Lower lobe of right lung (tissue), 2 donors: ENCODE measurements around the gene RPL36AL. TPM values are rescaled to one million over a fixed set of nuclear protein-coding genes. Genes with fewer than 3 reads are reported as not detected.

Experiments
- ATAC-seq, 2 donors: fragments of 200-7000 bp; cut with Tn5 transposase; one replicate each; pipeline ENCODE4 v1.9.1; 2020 to 2022; ENCODE audit warnings: mild to moderate bottlenecking in 2 of 2, moderate library complexity in 2 of 2
- DNase-seq: peaks from one replicate; pipeline ENCODE4 v3.0.0-alpha.2; 2020
- H3K27ac ChIP-seq: fragments of 200-600 bp; one replicate; pipeline ENCODE4 v1.8.0; 2022
- H3K27me3 ChIP-seq: fragments of 200-600 bp; one replicate; pipeline ENCODE4 v1.8.0; 2022; ENCODE audit warnings: low read depth
- H3K36me3 ChIP-seq: fragments of 200-600 bp; one replicate; pipeline ENCODE4 v1.8.0; 2022; ENCODE audit warnings: mild to moderate bottlenecking
- H3K4me1 ChIP-seq: fragments of 200-600 bp; one replicate; pipeline ENCODE4 v1.8.0; 2022
- H3K4me3 ChIP-seq: fragments of 200-600 bp; one replicate; pipeline ENCODE4 v1.8.0; 2022; ENCODE audit warnings: mild to moderate bottlenecking
- H3K9me3 ChIP-seq: fragments of 200-600 bp; one replicate; pipeline ENCODE4 v1.8.0; 2022
- intact Hi-C: fragments of 100-400 bp; cut with DNase I; formaldehyde crosslinking; loops from one replicate; pipeline ENCODE4 v1.11.0; 2022
- total RNA-seq: library from RNA; stranded (reverse); fragmentation: NEBNext Ultra II Directional; extraction: Animal tissue kit (Norgen Biotek cat#: 25700); gene quantifications from one replicate; pipeline ENCODE4 v1.2.1, GENCODE V29; 2021
- TF ChIP-seq, protein P1 (sequence below): fragments of 200-600 bp; IDR thresholded peaks from one replicate; pipeline ENCODE4 v1.8.0; 2022; ENCODE audit warnings: antibody characterized with exemption, mild to moderate bottlenecking
- donor health status: DM: no; HTN: yes; CAD: no; lungs with severe emphysema.

The RPL36AL gene
- total RNA-seq, 1 donor from 2014 or later = 153 TPM

DNA sequence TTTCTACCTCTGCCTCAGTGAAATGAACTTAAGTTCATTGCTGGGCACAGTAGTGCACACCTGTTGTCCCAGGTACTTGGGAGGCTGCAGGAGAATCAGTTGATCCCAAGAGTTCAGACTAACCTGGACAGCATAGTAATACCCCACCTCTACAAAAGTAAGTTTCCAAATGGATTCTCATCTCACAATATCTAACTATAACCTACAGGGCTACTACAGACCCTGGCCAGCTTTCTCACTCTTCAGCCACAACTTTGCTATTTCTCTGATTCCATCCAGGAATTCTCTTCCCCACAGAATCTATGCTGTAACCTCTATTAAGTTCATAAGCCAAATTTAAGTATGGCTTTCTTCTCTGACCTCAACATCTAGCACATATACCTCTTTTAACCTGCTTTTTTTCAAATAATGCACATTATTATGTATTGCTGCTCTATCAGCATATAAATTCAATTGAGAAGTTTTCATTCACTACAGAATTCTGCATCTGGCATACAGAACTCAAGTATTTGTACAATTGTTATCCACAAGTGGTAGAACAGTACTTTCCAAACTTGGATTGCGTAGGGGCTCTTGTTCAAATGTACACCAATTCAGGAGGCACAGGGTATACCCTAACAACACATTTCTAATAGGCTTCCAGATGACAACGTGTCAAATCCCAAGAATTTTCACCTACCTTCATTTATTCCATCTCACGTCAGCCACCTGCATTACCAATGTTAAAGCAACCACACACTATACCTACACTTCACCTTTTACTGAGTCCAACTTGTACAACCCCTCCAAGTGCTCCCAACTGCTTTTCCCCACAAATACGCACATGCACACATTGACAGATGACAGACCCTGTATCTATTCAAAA, 38.1 kb downstream of the RPL36AL start:
- DNase-seq (no peak), ATAC-seq (no peak)
- no peaks in the 10 kb centered on the region for H3K9me3 ChIP-seq
- H3K36me3 ChIP-seq = peaks cover 35% of the 10 kb centered on the region
- TF ChIP-seq, protein P1, sequence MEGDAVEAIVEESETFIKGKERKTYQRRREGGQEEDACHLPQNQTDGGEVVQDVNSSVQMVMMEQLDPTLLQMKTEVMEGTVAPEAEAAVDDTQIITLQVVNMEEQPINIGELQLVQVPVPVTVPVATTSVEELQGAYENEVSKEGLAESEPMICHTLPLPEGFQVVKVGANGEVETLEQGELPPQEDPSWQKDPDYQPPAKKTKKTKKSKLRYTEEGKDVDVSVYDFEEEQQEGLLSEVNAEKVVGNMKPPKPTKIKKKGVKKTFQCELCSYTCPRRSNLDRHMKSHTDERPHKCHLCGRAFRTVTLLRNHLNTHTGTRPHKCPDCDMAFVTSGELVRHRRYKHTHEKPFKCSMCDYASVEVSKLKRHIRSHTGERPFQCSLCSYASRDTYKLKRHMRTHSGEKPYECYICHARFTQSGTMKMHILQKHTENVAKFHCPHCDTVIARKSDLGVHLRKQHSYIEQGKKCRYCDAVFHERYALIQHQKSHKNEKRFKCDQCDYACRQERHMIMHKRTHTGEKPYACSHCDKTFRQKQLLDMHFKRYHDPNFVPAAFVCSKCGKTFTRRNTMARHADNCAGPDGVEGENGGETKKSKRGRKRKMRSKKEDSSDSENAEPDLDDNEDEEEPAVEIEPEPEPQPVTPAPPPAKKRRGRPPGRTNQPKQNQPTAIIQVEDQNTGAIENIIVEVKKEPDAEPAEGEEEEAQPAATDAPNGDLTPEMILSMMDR = no peak
- no peak overlapping the region for H3K27ac ChIP-seq
- intact Hi-C loops = no loop called here
- H3K4me1 ChIP-seq = peaks cover 35% of the 10 kb centered on the region
- H3K4me3 ChIP-seq = no peak overlapping the region
- no peaks in the 10 kb centered on the region for H3K27me3 ChIP-seq

DNA sequence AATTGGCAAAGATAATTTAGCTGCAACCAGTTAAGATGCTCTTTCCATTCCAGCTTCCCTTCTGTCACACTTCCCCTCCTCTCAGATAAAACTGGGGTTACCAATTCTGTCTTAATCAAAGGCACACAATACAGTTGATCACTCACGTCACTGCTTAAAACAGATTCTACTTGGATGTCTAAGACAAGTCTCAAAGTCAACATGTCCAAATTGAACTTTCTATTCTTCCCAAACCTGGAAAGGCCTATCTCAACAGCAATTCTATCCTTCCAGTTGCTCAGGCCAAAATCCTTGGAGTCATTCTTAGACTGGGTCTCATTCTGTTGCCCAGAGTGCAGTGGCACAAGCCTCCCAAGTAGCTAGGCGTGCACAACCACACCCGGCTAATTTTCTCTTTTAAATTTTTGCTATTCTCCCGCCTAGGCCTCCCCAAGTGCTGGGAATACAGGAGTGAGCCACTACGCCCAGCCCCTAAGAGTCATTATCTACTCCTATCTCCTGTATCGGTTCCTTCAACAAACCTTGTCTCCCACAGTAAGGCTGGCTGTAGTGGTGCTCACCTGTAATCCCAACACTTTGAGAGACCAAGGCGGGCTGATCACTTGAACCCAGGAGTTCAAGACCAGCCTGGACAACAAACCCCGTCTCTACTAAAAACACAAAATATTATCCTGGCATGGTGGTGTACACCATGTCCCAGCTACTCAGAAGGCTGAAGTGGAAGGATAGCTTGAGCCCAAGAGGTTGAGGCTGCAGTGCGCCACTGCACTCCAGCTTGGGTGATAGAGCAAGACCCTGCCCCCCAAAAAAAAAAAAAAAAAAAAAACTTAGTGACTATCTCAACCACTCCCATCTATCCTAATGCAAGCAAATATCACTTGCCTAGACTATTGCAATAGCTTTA, 39.0 kb downstream of the RPL36AL start:
- ATAC-seq (no peak), DNase-seq (no peak)
- TF ChIP-seq, protein P1 = no peak
- intact Hi-C loops = no loop called here
- peaks cover 35% of the 10 kb centered on the region for H3K4me1 ChIP-seq
- no peaks in the 10 kb centered on the region for H3K9me3 ChIP-seq
- H3K36me3 ChIP-seq = peaks cover 43% of the 10 kb centered on the region
- H3K4me3 ChIP-seq = no peak overlapping the region
- no peaks in the 10 kb centered on the region for H3K27me3 ChIP-seq
- no peak overlapping the region for H3K27ac ChIP-seq

DNA sequence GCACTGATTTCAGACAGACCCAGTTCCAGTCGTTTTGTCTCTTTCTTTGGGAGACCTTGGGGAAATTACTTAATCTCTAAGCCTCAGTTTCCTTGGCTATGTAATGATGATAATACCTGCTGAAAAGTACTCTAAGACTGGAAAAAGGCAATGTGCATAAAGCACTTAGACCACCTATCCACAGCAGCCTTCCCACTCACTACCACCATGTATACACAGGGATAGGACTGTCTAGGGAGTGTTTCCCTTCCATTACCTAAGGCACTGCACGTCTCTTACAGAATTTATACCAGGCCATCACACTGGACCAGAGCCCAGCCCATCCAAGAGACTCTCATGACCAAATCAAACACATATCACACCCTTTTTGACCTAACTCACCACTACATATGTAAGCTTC, 40.6 kb downstream of the RPL36AL start:
- no peaks in the 10 kb centered on the region for H3K9me3 ChIP-seq
- peaks cover 30% of the 10 kb centered on the region for H3K4me1 ChIP-seq
- ATAC-seq (no peak), DNase-seq (no peak)
- TF ChIP-seq, protein P1 = no peak
- intact Hi-C loops = no loop called here
- no peak overlapping the region for H3K27ac ChIP-seq
- H3K4me3 ChIP-seq = no peak overlapping the region
- H3K27me3 ChIP-seq = no peaks in the 10 kb centered on the region
- H3K36me3 ChIP-seq = peaks cover 51% of the 10 kb centered on the region

DNA sequence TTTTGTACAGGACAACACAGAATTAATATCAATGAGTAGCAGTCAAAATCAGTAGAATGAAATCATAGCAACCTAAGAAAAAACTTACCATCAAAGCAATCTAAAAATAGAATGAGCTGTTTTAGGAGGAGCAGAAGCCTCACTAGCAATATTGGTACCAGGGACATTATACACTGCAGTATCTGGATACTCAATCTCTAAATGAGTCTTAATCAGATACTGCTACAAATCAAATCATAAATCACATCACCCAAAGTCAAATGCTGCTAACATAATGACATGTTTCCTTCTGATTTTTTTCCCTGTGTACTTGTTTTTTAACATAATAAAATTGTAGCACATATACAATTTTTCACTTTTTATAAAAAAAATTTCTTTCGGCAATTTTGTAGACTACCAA, 42.3 kb downstream of the RPL36AL start:
- intact Hi-C loops = no loop called here
- DNase-seq (no peak), ATAC-seq (no peak)
- H3K9me3 ChIP-seq = no peaks in the 10 kb centered on the region
- H3K36me3 ChIP-seq = peaks cover 37% of the 10 kb centered on the region
- H3K27me3 ChIP-seq = no peaks in the 10 kb centered on the region
- TF ChIP-seq, protein P1 = no peak
- H3K4me3 ChIP-seq = no peak overlapping the region
- H3K4me1 ChIP-seq = peaks cover 13% of the 10 kb centered on the region
- H3K27ac ChIP-seq = no peak overlapping the region

DNA sequence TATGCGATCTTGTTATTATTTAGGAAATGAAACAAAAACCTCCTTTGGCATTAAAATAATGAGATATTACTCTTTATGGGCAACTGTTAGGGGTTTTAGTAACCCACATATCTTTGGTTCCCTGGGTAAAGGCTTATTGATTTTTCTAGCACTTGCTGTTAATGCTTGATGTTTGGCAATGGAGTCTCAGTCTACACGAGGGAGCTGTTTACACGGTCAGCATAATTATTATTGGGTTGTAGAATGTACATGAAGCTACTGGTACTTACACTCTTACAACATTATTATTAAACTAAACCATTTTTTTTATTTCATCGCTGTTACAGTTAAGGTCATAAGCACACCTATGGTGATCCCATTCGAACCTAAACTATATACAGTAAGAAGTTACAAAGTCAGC, 46.4 kb downstream of the RPL36AL start:
- intact Hi-C loops = no loop called here
- no peak for ATAC-seq

More for the DNA sequence above, 46.4 kb downstream of the RPL36AL start:
- Histone ChIP-seq H3K27ac (no peak overlapping the region), H3K4me1 (no peaks in the 10 kb centered on the region), H3K9me3 (no peaks in the 10 kb centered on the region), H3K27me3 (no peaks in the 10 kb centered on the region), H3K4me3 (no peak overlapping the region), H3K36me3 (peaks cover 20% of the 10 kb centered on the region)
- no peak for DNase-seq
- TF ChIP-seq, protein P1 = no peak
